ENCODE data around the gene TMCO4.

DNA sequence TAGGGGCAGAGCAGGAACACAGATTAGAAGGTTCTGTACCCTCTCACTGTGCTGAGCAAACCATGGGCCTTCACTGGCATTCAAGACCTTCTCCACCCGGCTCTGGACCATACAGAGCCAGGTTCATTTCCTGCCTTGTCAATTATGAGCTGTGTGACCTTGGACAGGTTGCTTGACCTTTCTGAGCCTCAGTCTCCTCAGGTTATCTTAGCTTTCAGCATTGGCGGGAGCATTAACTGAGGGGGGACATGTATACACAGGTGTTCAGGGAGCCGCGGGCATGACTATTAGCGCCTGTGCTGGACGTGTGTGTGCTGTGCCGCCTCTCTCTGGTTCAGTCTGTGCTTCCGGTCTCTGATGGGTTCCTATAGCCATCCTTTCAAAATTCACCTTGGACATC, 102.9 kb downstream of the TMCO4 start:
- TF ChIP-seq, protein P1, sequence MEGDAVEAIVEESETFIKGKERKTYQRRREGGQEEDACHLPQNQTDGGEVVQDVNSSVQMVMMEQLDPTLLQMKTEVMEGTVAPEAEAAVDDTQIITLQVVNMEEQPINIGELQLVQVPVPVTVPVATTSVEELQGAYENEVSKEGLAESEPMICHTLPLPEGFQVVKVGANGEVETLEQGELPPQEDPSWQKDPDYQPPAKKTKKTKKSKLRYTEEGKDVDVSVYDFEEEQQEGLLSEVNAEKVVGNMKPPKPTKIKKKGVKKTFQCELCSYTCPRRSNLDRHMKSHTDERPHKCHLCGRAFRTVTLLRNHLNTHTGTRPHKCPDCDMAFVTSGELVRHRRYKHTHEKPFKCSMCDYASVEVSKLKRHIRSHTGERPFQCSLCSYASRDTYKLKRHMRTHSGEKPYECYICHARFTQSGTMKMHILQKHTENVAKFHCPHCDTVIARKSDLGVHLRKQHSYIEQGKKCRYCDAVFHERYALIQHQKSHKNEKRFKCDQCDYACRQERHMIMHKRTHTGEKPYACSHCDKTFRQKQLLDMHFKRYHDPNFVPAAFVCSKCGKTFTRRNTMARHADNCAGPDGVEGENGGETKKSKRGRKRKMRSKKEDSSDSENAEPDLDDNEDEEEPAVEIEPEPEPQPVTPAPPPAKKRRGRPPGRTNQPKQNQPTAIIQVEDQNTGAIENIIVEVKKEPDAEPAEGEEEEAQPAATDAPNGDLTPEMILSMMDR (IDR thresholded peaks at IDR 0.05; ENCODE audit: extremely low read depth in 1 of 2, insufficient read depth in 1 of 2, low read depth in 1 of 2, low read length in 2 of 2): no peak
- TF ChIP-seq JUN (IDR thresholded peaks at IDR 0.05; ENCODE audit: borderline replicate concordance, insufficient read depth, insufficient read length, low read depth) (no peak), POLR2AphosphoS5 (IDR thresholded peaks at IDR 0.05; ENCODE audit: insufficient read depth, low read depth, low read length) (no peak), POLR2A (IDR thresholded peaks at IDR 0.05; ENCODE audit: low read depth, low read length) (no peak), EZH2 (IDR thresholded peaks at IDR 0.05; ENCODE audit: borderline replicate concordance, low read depth, low read length, severe bottlenecking) (no peak), FOS (IDR thresholded peaks at IDR 0.05; ENCODE audit: borderline replicate concordance, insufficient read depth, low read length) (no peak)
